GM18861 (cell line): ENCODE measurements around the gene FCHSD2.
A peak's percentile ranks its signal among the peaks of the same experiment; 100 is the strongest.
"Not testable (repeated sequence)": the region's sequence is repeated elsewhere in the genome, so short reads cannot be mapped to it uniquely, and the experiment has no call there.

Source experiments
- ATAC-seq: cut with Tn5 transposase; IDR thresholded peaks from one replicate; pipeline ENCODE4 v1.9.1; 2021; ENCODE audit not compliant: unreplicated experiment

The FCHSD2 gene

DNA sequence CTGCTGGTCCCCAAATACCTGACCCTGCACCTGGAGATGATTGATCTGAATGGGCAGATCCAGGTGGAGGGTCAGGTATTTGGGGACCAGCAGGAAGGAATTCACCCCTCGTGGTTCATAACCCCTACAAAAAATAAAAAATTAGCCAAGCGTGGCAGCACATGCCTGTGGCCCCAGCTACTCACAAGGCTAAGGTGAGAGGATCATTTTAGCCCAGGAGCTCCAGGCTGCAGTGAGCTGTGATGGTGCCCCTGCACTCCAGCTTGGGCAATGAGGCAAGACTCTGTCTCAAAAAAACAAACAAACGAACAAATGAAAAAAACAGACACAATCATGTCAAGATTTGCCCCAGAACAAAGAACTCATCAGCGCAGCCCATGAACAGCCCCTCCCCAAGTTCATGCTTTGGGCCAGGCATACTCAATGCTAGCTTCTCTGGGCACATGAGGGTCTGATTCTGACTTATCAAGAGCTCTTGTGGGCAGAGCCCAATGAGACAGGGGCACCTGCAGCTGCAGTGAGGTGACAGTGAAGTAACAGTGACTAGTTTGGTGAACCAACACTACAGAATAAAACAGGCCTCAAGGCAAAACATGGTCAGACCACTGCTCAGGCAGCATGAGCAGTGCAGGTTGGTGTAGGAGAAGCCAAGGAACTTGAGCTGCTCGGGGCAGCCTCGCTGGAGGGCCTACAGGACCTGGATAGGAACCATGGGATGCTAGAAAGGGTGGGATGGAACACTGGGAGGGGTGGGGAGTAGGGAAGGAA, 10.2 kb upstream of the FCHSD2 start:
- no peak for ATAC-seq

DNA sequence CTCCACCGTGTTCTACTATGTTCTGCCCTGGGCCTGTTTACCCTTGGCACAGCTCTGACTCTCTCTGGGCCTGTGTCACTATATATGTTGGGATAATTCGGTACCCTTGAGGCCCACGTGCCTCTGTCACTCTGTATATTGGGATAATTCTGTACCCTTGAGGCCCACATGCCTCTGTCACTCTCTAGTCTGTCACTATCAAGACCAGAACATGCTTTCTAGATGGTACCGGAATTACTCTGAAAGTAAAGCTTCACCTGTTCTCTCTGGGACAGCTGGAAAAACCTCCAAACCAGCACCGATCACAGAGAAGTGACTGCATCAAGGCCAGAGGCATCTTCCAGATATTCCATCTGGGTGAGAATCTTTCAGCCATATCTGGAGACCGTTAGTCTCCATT, 9.3 kb upstream of the FCHSD2 start:
- no peak for ATAC-seq

- no peak for ATAC-seq
These were observed 7.0 kb upstream of the FCHSD2 start for GRCh38 chr11:73149105-73149504.

DNA sequence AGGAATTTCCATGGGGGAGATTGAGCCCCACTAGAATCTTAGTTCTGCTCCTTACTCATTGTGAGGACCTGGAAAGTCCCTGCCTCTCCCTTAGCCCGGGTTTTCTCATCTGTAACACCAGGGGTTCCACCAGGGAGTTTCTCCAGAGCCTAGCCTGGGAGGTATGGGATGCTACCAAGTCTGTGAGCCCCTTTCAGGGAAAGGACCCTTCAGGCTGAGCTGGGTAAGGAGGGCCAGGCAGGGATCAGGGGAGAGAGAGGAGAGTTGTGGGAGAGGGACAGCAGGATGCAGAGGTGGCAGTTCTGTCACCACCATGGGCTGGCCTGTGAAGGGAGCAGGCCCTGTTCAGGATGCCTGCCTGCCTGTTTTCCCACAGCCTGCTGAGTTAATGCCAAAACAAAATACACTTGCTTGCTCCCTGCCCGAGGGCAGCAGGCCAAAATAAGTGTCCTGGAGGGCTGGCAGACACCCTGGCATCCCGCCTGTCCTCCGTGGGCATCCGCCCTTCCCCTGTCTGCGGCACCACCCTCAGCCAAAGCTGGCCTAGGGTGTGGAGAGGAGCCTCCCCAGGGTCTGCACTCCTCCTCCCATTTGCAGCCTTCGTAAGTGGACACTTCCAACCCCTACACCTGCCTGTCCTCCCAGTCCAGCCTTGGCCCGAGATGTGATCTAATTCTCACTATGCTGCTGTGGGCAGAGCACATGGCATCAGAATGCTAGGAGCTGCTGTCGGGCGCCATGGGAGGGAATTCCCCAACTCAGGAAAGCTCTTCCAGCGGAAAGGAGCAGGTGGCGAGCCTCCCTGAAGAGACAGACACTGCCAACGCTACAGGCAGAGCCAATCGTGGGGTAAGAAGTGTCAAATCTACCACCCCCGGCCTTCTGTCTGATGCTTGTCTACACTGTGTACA, 5.9 kb upstream of the FCHSD2 start:
- no peak for ATAC-seq

DNA sequence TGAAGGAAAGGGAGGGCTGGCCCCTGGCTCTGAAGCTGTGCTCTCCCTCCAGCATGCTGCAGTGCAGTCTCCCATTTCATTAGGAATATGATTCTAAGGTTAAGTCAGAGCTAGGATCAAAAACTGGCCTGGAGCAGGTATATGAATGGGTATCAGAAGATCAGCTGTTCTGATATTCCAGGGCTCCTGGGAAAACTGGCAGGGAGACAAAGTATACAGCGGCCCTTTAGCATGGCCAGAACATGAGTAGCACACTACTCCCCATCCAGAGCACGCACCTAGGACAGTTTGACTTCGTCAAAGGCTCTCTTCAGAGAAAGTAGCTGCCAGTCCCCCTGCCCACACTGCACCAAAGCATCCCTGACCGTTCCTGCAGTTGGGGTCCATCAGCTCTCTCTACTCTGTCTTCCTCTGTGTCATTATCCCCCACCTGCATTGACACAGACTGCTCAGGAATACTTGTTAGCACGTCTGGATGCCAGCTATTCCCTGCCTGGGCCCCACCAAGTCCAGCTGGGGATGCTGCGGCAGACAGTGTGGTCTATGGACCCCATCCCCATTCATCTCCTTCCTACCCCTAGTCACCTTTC, 4.0 kb upstream of the FCHSD2 start:
- no peak for ATAC-seq

DNA sequence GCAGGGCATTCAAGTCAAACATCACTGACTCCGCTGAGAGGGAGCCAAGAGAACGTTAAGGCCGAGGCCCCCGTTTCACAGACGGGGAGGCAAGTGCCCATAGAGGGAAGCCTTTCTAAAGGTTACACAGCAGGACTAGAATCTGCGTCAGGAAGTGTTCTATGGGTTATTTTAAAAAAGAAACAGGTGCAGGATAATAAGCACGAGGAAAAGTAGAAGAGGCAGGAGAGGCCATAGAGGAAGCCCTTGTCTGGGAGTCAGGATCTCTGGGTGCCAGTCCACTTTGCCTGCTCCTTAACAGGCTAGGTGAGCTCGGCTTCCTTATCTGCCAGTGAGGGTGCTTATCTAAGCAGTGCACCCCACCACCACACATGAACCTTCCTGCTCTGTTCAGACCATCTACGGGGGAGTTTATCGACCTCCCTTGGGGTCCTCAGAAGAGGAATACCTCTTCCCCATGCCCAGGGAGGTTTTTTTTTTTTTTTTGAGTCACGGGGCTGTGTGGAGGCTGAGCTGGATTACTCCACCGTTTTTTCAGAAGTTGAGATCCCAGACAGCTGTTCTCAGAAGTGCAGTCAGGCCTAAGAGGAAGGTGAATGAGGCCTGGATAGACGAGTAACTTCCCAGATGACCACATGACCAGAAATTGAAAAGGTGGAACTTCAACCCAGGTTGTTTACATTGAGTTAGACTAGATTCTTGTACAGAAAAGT, 1.2 kb upstream of the FCHSD2 start:
- no peak for ATAC-seq

GRCh38 chr11:73141309-73142127, 600 bp downstream of the FCHSD2 start:
- peak; percentile 17 for ATAC-seq

GRCh38 chr11:73141031-73141308, 1.1 kb downstream of the FCHSD2 start:
- no peak for ATAC-seq

GRCh38 chr11:73140213-73141030, 1.7 kb downstream of the FCHSD2 start:
- ATAC-seq: no peak

DNA sequence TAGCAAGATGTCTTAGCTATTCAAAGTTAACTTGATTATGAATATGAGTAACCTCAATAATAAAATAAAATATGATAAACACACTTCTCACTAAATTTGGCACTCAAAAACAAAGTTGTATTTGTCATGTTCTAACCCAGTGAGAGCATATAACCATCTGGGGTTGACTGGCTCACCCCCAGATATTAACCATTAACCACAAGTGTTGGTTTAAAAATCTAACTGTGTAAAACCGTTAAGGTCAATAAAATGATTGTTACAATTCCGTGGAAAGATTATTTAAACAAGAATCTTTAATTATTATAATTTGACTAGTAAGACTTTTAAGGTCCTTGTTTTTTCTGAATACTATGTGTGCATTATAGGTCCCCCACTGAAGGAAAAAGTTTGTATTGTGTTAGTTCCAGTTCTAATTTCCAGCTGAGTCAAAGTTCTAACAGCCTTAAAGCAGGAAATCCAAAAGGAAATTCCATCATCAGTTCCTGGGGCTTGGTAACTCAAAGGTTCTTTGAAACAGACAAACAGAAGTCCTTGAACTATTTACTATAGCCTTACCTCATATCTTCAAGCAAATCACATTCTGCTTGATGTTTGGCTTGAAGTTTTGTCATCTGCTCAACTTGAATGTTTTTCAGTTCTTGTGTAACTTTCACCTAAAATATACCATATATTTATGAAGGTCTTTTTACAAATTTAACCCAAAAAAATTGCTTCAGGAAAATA, 2.5 kb downstream of the FCHSD2 start:
- ATAC-seq: no peak

- ATAC-seq: no peak
These were observed 4.2 kb downstream of the FCHSD2 start for GRCh38 chr11:73137944-73138274.

DNA sequence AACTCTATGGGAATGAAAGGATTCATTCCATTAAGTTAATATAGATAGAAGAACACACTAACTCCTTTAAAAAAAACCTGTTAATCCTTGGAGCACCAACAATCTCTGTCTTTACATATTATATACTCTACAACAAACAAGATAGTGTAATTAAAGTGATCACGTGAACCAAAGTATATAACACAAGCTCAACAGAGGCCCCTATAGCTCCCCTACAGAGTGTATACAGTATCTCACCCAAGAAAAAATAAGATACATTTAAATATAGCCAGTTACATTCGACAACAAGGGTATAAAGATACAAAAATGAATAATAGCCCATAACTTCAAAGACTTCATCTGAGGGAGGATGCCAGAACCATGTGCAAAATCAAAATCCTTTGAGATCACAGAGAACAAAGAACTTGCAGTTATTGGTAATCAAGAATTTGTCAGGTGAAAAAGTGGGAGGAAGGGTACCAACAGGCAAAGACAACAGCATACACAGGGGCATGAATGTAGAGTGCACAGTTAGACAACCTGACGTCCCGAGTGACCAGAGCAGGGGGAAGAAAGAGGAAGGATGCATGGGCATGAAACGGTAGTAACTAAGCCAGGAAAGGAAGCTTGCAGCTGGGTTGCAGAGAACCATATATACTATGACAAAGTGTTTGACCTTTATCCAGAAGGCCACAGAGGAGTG, 4.7 kb downstream of the FCHSD2 start:
- ATAC-seq: no peak

DNA sequence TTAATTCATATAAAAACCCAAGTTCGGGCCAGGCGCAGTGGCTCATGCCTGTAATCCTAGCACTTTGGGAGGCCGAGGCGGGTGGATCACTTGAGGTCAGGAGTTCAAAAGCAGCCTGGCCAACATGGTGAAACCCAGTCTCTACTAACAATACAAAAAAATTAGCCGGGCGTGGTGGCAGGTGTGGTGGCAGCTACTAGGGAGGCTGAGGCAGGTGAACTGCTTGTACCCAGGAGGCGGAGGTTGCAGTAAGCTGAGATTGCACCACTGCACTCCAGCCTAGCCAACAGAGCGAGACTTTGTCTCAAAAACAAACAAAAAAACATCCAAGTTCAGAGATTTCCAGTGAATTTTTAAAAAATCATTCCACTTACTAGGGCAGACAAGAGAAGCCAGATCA, 5.4 kb downstream of the FCHSD2 start:
- ATAC-seq: not testable (repeated sequence)

DNA sequence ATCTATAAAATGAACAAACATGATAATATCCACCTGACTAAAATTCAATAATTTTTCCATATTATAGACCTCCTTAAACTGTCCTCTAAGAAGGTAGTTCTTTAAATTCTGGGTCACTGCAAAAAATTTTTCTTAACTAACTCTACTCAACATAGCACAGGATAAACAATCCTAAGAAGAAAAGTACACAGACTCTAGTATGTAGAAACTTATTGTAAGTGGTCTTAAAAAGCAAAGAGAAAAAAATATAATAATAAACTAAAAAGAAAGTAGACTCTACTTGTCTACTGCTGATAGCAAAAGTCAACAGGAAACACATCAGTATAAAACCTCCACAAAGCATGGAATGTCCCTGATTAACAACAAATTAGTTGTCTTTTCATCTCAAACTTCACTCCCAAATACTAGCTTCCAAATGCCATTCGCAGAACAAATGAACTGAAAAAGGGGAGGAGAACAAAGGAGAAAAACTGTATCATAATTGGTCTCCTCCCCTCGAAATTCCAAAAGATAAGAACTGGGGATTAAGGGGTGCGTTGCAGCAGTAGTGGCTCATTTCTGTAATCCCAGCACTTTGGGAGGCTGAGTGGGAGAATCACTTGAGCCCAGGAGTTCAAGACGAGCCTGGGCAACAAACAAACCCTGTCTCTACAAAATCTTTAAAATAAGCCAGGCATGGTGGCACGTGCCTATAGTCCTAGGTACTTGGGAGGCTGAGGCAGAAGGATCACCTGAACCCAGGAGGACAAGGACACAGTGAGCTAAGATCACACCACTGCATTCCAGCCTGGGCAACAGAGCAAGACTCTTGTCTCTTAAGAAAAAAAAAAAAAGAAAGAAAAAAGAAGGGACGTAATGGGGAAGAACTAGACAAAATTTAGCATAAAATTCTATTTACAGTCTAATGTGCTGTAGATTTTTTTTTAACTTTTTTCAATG, 6.5 kb downstream of the FCHSD2 start:
- ATAC-seq: no peak

- ATAC-seq: not testable (repeated sequence)
These were observed 9.8 kb downstream of the FCHSD2 start for GRCh38 chr11:73132349-73132748.

- ATAC-seq: no peak
These were observed 11.9 kb downstream of the FCHSD2 start for GRCh38 chr11:73130181-73130580.

GRCh38 chr11:73129198-73129597, 12.9 kb downstream of the FCHSD2 start:
- no peak for ATAC-seq
